ENCODE results near the gene CDKAL1.

DNA sequence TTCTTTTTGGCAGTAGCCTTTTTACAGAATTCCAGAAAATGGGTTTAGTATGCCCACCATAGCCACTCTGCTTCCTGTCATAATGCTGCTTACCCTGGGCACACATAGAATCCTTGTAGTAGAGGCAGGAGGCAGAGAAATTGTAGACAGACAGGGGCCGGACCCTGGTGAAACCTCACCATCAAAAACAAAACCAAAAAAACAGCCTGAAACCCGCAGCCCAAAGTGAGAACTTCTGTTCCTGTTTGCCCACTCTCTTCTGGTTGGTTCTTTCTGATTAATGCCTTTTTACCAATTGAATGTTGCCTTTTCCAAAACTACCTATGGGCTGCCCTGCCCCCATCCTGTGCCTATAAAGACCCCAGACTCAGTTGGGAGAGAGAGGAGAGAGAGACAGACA lies 188.2 kb downstream of the CDKAL1 start:
- TF ChIP-seq, protein P1, sequence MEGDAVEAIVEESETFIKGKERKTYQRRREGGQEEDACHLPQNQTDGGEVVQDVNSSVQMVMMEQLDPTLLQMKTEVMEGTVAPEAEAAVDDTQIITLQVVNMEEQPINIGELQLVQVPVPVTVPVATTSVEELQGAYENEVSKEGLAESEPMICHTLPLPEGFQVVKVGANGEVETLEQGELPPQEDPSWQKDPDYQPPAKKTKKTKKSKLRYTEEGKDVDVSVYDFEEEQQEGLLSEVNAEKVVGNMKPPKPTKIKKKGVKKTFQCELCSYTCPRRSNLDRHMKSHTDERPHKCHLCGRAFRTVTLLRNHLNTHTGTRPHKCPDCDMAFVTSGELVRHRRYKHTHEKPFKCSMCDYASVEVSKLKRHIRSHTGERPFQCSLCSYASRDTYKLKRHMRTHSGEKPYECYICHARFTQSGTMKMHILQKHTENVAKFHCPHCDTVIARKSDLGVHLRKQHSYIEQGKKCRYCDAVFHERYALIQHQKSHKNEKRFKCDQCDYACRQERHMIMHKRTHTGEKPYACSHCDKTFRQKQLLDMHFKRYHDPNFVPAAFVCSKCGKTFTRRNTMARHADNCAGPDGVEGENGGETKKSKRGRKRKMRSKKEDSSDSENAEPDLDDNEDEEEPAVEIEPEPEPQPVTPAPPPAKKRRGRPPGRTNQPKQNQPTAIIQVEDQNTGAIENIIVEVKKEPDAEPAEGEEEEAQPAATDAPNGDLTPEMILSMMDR (IDR thresholded peaks at IDR 0.05) = no peak
- TF ChIP-seq POLR2AphosphoS5 (IDR thresholded peaks at IDR 0.05) (no peak), POLR2A (IDR thresholded peaks at IDR 0.05) (no peak)
